SIG-M5 treated with dmso at 0.1 percent for 504 hours (cell line): ENCODE data around the gene LSP1.

Experiments used
- DNase-seq: peaks from one replicate; lab custom pipeline; 2025; ENCODE audit not compliant: unreplicated experiment; lab: John Stamatoyannopoulos, UW

LSP1 gene

GRCh38 chr11:1836011-1836945 lies 16.6 kb upstream of the LSP1 start:
- no peak for DNase-seq

GRCh38 chr11:1837171-1838076 lies 15.5 kb upstream of the LSP1 start:
- DNase-seq: peak; percentile 24

GRCh38 chr11:1838077-1838425 lies 14.8 kb upstream of the LSP1 start:
- no peak for DNase-seq

- no peak for DNase-seq
Observed at GRCh38 chr11:1838426-1839144, 14.3 kb upstream of the LSP1 start, which contains the start of gene TNNI2. Gene TNNI2, plus strand, starts transcription at chr11:1838981. Its CDS starts 716 bp downstream, at chr11:1839697.

GRCh38 chr11:1839204-1839923 lies 13.5 kb upstream of the LSP1 start:
- DNase-seq: no peak

- peak; percentile 42 for DNase-seq
Observed at GRCh38 chr11:1839924-1840779, 12.7 kb upstream of the LSP1 start.

- DNase-seq: no peak
Observed at GRCh38 chr11:1840780-1841480, 12.0 kb upstream of the LSP1 start.

GRCh38 chr11:1841511-1842148 lies 11.3 kb upstream of the LSP1 start:
- DNase-seq: no peak

- no peak for DNase-seq
Observed at GRCh38 chr11:1842149-1843097, 10.5 kb upstream of the LSP1 start.

GRCh38 chr11:1843098-1843473 lies 9.8 kb upstream of the LSP1 start:
- DNase-seq: no peak

GRCh38 chr11:1843796-1844195 lies 9.1 kb upstream of the LSP1 start:
- no peak for DNase-seq

- DNase-seq: no peak
Observed at GRCh38 chr11:1844221-1845094, 8.4 kb upstream of the LSP1 start.

GRCh38 chr11:1845095-1845429 lies 7.8 kb upstream of the LSP1 start:
- DNase-seq: no peak

- DNase-seq: no peak
Observed at GRCh38 chr11:1845561-1846452, 7.1 kb upstream of the LSP1 start.

GRCh38 chr11:1846453-1846932 lies 6.4 kb upstream of the LSP1 start:
- no peak for DNase-seq
